ENCODE measurements around the gene USP36. TPM values are rescaled to one million over a fixed set of nuclear protein-coding genes. Genes with fewer than 3 reads are reported as not detected.

The USP36 gene
- total RNA-seq, 1 experiment from 2014 or later: 74.0 TPM

- no peak for DNase-seq (ENCODE audit: low spot score)
- ChIA-PET CTCF (no interaction called here), POLR2A (no interaction called here)
- H3K4me1 Mint-ChIP-seq: no peaks in the 10 kb centered on the region
- H3K27me3 Mint-ChIP-seq (ENCODE audit: low read depth): no peaks in the 10 kb centered on the region
- H3K9me3 Mint-ChIP-seq: no peaks in the 10 kb centered on the region
- TF ChIP-seq KAT7 (CRISPR knock-in tag; IDR thresholded peaks at IDR 0.05; ENCODE audit: borderline replicate concordance): no peak
- TF ChIP-seq GRHL2 (CRISPR knock-in tag; IDR thresholded peaks at IDR 0.05; ENCODE audit: insufficient replicate concordance, severe bottlenecking): no peak
- no peak for TF ChIP-seq AR (CRISPR knock-in tag; IDR thresholded peaks at IDR 0.05)
- TF ChIP-seq SOX15 (CRISPR knock-in tag; IDR thresholded peaks at IDR 0.05): no peak
- no peak for TF ChIP-seq FOXP4 (CRISPR knock-in tag; IDR thresholded peaks at IDR 0.05)
- no peak for TF ChIP-seq HMGXB4 (CRISPR knock-in tag; IDR thresholded peaks at IDR 0.05)
- TF ChIP-seq ZNF263 (CRISPR knock-in tag; IDR thresholded peaks at IDR 0.05; ENCODE audit: low read depth): no peak
- H3K27ac Mint-ChIP-seq: no peak overlapping the region
- H3K4me3 Mint-ChIP-seq: no peak overlapping the region
- H3K36me3 Mint-ChIP-seq: peaks cover 77% of the 10 kb centered on the region
- no peak for ATAC-seq
Observed at GRCh38 chr17:78803186-78803845, 37.3 kb downstream of the USP36 start.

GRCh38 chr17:78802459-78802858, 38.2 kb downstream of the USP36 start:
- DNase-seq (ENCODE audit: low spot score) (no peak), ATAC-seq (no peak)
- ChIA-PET CTCF (no interaction called here), POLR2A (no interaction called here)
- Mint-ChIP-seq H3K4me1 (no peaks in the 10 kb centered on the region), H3K4me3 (no peak overlapping the region), H3K27me3 (ENCODE audit: low read depth) (no peaks in the 10 kb centered on the region), H3K27ac (no peak overlapping the region; the same call in 1 of the 2 replicates), H3K9me3 (no peaks in the 10 kb centered on the region), H3K36me3 (peaks cover 75% of the 10 kb centered on the region)
- TF ChIP-seq TEAD4 (CRISPR knock-in tag; IDR thresholded peaks at IDR 0.05) (no peak), E2F5 (CRISPR knock-in tag; IDR thresholded peaks at IDR 0.05) (no peak), SOX15 (CRISPR knock-in tag; IDR thresholded peaks at IDR 0.05) (no peak), CBFB (CRISPR knock-in tag; IDR thresholded peaks at IDR 0.05; ENCODE audit: low read depth) (no peak), OVOL2 (CRISPR knock-in tag; IDR thresholded peaks at IDR 0.05; ENCODE audit: borderline replicate concordance) (no peak), MYBL2 (CRISPR knock-in tag; IDR thresholded peaks at IDR 0.05) (no peak), FOXP4 (CRISPR knock-in tag; IDR thresholded peaks at IDR 0.05) (no peak), ZNF281 (CRISPR knock-in tag; IDR thresholded peaks at IDR 0.05) (no peak), ZNF512 (CRISPR knock-in tag; IDR thresholded peaks at IDR 0.05; ENCODE audit: borderline replicate concordance) (no peak), ZNF121 (CRISPR knock-in tag; IDR thresholded peaks at IDR 0.05) (no peak), ZMAT4 (CRISPR knock-in tag; IDR thresholded peaks at IDR 0.05) (no peak), USF1 (CRISPR knock-in tag; IDR thresholded peaks at IDR 0.05) (no peak)
